Stomach smooth muscle (tissue), 2 donors: ENCODE measurements around the gene GCH1.

ENCODE experiments used
- H3K27ac ChIP-seq: one replicate; pipeline ENCODE4 v1.7.0; 2013; ENCODE audit warnings: mild to moderate bottlenecking, low read length, inconsistent platforms
- H3K27me3 ChIP-seq, 2 donors: one replicate each; pipeline ENCODE4 v1.7.0; 2013; ENCODE audit warnings: low read length in 2 of 2; ENCODE audit not compliant: insufficient read depth in 2 of 2, control insufficient read depth in 1 of 2
- H3K36me3 ChIP-seq, 2 donors: one replicate each; pipeline ENCODE4 v1.7.0; 2013; ENCODE audit warnings: low read length in 2 of 2; ENCODE audit not compliant: control insufficient read depth in 2 of 2, insufficient read depth in 2 of 2
- H3K4me1 ChIP-seq: one replicate; pipeline ENCODE4 v1.7.0; 2013; ENCODE audit warnings: low read length; ENCODE audit not compliant: control insufficient read depth, insufficient read depth
- H3K4me3 ChIP-seq, 2 donors: one replicate each; pipeline ENCODE4 v1.7.0; 2013; ENCODE audit warnings: low read length in 2 of 2
- H3K9ac ChIP-seq, 2 donors: one replicate each; pipeline ENCODE4 v1.7.0; 2013; ENCODE audit warnings: low read length in 2 of 2, mild to moderate bottlenecking in 1 of 2
- H3K9me3 ChIP-seq, 2 donors: one replicate each; pipeline ENCODE4 v1.7.0; 2013; ENCODE audit warnings: low read length in 2 of 2; ENCODE audit not compliant: control insufficient read depth in 2 of 2
- donor health status: healthy.
- donor health status: Pancreatic carcinoma.

The GCH1 gene, protein sequence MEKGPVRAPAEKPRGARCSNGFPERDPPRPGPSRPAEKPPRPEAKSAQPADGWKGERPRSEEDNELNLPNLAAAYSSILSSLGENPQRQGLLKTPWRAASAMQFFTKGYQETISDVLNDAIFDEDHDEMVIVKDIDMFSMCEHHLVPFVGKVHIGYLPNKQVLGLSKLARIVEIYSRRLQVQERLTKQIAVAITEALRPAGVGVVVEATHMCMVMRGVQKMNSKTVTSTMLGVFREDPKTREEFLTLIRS

DNA sequence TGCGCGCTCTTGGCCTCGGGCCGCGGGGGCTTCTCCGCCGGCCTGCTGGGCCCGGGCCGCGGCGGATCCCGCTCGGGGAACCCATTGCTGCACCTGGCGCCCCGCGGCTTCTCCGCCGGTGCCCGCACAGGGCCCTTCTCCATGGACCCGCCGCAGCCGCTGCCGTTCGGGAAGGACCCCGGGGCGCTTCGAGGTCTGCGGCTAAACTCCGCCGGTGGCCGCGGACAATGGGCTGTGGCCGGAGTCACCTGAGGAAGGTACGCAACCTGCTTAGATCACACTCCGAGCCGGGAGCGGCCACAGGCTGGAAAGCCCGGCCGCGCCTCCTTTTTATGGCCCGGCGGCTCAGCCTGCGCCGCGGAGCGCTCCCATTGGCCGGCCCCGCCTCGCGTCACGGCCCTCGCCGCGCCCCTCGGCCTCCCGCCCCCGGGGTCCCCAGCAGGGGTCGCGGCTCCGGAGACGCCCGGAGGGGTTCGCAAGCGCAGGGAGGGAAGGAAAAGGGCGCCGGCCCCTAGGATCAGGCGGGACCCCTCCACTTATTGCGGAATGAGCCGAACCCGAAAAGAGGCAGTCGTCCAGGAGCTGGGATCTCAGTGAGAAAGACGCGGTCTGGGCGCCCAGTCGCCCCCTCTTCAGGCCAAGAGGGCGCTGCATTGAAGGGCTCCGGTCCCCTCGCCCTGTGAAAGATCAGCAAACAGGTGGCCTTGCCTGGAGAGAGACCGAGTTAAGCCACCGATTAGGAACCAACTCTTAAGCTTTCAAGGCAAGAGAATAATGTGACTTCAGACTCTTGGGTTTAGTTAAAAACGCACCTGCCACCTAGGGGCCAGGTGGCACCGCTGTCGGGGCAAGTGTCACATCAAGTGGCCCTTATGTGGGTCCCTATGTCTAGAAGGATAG is at the start of gene GCH1:
TSS of gene GCH1 (minus strand) at position 306 of the 900 bp plus-strand sequence. CDS start at position 143, 163 bp downstream.
- Histone ChIP-seq H3K27me3 (peaks cover 6 to 17% of the 10 kb centered on the region in 2 donors), H3K4me1 (peaks cover 15% of the 10 kb centered on the region), H3K9ac (peak within 1 kb of the TSS; percentile 36 to 64), H3K4me3 (peak within 1 kb of the TSS; percentile 75 to 81), H3K36me3 (no peaks in the 10 kb centered on the region), H3K27ac (peak within 1 kb of the TSS; percentile 31), H3K9me3 (no peaks in the 10 kb centered on the region)

DNA sequence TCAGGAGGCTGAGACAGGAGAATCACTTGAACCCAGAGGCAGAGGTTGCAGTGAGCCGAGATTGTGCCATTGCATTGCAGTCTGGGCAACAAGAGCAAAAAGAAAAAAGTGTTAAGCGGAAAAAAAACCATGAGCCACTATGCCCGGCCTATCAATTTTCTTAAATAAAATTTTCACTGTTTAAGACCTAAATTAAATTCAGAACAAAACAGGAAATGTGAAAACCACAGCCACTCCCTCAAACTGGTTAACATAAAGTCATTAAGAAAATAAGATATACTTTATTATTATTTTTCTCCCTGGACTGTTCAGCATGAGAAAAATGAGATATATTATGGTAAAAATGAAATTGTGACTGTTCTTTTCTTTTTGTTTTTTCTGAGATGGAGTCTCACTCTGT is 44.6 kb upstream of the GCH1 start:
- no peak overlapping the region for H3K27ac ChIP-seq
- no peak overlapping the region for H3K9ac ChIP-seq
- no peaks in the 10 kb centered on the region for H3K4me1 ChIP-seq
- H3K36me3 ChIP-seq: no peaks in the 10 kb centered on the region
- no peaks in the 10 kb centered on the region for H3K9me3 ChIP-seq
- no peak overlapping the region for H3K4me3 ChIP-seq
- H3K27me3 ChIP-seq: no peaks in the 10 kb centered on the region

DNA sequence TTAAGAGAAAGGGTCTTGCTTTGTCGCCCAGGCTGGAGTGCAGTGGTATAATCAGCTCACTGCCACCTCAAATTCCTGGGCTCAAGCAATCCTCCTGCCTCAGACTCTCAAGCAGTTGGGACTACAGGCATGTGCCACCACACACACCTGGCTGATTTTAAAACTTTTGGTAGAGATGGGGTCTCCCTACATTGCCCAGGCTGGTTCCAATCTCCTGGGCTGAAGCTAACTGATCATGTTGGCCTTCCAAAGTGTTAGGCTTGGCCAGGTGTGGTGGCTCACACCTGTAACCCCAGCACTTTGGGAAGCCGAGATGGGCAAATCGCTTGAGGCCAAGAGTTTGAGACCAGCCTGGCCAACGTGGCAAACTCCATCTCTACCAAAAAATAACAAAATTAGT is 43.9 kb upstream of the GCH1 start:
- Histone ChIP-seq H3K9me3 (no peaks in the 10 kb centered on the region), H3K36me3 (no peaks in the 10 kb centered on the region), H3K9ac (no peak overlapping the region), H3K27ac (no peak overlapping the region), H3K27me3 (no peaks in the 10 kb centered on the region), H3K4me3 (no peak overlapping the region), H3K4me1 (no peaks in the 10 kb centered on the region)

DNA sequence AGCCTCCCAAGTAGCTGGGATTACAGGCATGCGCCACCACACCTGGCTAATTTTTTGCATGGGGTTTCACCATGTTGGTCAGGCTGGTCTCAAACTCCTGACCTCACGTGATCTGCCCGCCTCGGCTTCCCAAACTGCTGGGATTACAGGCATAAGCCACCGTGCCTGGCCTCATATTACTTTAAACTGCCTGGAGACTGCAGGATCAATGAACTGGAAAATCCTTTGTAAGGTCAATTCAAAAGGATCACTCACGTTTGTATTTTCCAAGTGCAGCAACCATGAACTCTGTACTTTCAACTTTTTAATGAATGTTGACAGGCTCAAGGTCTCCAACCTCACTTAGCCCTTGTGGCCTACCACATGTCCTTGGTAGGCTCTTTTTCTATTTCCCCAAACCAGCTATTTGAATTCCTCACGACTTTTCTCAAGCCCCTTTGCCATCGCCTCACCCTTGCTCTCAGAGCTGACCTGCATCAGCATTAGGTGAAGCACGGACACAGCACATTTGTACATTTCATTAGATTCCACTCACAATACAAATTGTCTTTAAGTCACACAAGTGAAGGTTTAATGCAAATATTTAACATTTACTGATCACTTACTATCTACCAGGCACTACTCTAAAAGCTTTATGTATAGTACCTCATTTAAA is 42.2 kb upstream of the GCH1 start:
- Histone ChIP-seq H3K4me3 (no peak overlapping the region), H3K27me3 (no peaks in the 10 kb centered on the region), H3K27ac (no peak overlapping the region), H3K36me3 (no peaks in the 10 kb centered on the region), H3K4me1 (no peaks in the 10 kb centered on the region), H3K9ac (no peak overlapping the region), H3K9me3 (no peaks in the 10 kb centered on the region)

DNA sequence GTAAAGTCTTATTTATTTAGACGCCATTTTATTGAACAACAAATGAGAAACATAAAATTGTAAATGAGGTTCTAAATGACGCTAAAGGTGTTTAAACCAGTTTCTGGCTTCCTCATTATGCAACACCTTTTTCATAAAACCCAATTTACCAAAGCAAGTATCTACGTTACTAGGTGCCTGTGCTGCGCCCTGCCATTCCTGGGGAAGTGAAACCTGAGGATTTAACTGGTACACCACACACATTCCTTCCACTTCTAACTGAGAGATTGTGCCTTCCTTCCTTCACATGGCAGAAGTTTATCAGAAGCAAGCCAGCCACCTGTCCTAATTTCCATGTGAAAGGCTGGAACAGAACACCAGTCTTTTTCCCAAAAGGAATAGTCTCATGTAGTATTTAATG is 40.3 kb upstream of the GCH1 start:
- H3K4me1 ChIP-seq: no peaks in the 10 kb centered on the region
- H3K4me3 ChIP-seq: no peak overlapping the region
- no peaks in the 10 kb centered on the region for H3K36me3 ChIP-seq
- H3K9ac ChIP-seq: no peak overlapping the region
- H3K9me3 ChIP-seq: no peaks in the 10 kb centered on the region
- H3K27ac ChIP-seq: no peak overlapping the region
- no peaks in the 10 kb centered on the region for H3K27me3 ChIP-seq

DNA sequence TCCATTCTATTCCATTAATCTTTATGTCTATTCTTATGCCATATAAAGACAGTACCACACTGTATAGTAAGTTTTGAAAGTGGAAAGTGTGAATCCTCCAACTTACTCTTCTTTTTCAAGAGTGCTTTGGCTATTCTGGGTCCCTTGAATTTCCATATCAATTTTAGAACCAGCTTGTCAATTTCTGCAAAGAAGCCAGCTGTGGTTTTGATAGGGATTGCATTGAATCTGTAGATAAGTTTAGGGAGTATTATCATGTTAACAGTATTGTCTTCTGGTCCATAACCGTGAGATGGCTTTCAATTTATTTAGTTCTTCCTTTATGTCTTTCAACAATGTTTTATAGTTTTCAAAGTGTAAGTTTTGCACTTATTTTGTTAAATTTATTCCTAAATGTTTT is 34.2 kb upstream of the GCH1 start:
- Histone ChIP-seq H3K27me3 (peaks cover 0 to under 1% of the 10 kb centered on the region in 2 donors), H3K4me1 (no peaks in the 10 kb centered on the region), H3K9me3 (no peaks in the 10 kb centered on the region), H3K36me3 (no peaks in the 10 kb centered on the region), H3K27ac (no peak overlapping the region), H3K9ac (no peak overlapping the region), H3K4me3 (no peak overlapping the region)

DNA sequence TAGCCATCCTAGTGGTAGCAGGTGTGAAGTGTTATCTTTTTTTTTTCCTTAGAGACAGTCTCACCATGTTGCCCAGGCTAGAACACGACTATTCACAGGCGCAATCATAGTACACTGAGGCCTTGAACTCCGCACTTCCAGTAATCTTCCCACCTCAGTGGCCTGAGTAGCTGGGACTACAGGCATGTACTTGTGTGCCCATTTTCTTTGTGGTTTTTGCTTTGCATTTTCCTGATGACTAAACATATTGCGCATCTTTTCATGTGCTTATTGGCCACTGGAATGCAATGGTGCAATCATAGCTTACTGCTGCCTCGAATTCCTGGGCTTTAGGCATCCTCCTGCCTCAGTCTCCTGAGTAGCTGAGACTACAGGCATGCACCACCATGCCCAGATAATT is 33.3 kb upstream of the GCH1 start:
- H3K27me3 ChIP-seq: peaks cover 0 to 2% of the 10 kb centered on the region in 2 donors
- H3K9ac ChIP-seq: no peak overlapping the region
- no peaks in the 10 kb centered on the region for H3K4me1 ChIP-seq
- no peak overlapping the region for H3K4me3 ChIP-seq
- no peaks in the 10 kb centered on the region for H3K9me3 ChIP-seq
- H3K36me3 ChIP-seq: no peaks in the 10 kb centered on the region
- no peak overlapping the region for H3K27ac ChIP-seq

DNA sequence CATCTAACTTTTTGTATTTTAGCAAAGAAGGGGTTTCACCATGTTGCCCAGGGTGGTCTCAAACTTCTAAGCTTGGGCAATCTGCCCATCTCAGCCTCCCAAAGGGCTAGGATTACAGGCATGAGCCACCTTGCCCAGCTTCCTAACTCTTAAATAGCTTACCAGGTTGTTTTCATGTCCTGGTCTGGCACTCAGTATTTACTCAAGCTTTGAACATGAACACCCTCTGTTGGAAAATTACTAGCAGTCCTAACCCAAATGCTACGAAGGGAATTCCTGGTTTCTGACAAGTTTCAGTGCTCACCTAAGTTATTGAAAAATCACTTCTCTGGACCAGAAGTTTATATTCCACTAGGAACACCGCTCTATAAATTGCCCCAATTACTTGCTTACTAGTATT is 32.5 kb upstream of the GCH1 start:
- Histone ChIP-seq H3K27me3 (peaks cover 0 to 2% of the 10 kb centered on the region in 2 donors), H3K4me3 (no peak overlapping the region), H3K36me3 (no peaks in the 10 kb centered on the region), H3K9me3 (no peaks in the 10 kb centered on the region), H3K4me1 (no peaks in the 10 kb centered on the region), H3K27ac (no peak overlapping the region), H3K9ac (no peak overlapping the region)

DNA sequence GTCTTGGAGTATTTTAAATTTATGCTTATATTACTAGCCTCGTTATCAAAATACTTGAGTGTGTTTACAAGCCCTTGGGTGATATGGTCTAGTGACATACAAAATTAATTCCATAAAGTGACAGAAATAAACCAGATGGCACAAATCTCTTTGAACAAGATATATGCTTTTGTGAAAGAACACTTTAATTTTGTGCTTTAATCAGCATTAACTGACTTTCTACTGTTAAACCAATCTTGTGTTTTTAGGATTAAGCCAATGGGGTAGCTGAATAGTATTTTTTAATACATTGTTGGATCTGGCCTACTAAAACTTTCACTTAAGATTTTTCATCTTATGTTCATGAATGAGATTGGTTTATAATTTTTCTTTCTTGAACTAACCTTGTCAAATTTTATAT is 30.4 kb upstream of the GCH1 start:
- no peak overlapping the region for H3K9ac ChIP-seq
- H3K4me1 ChIP-seq: no peaks in the 10 kb centered on the region
- H3K9me3 ChIP-seq: no peaks in the 10 kb centered on the region

DNA sequence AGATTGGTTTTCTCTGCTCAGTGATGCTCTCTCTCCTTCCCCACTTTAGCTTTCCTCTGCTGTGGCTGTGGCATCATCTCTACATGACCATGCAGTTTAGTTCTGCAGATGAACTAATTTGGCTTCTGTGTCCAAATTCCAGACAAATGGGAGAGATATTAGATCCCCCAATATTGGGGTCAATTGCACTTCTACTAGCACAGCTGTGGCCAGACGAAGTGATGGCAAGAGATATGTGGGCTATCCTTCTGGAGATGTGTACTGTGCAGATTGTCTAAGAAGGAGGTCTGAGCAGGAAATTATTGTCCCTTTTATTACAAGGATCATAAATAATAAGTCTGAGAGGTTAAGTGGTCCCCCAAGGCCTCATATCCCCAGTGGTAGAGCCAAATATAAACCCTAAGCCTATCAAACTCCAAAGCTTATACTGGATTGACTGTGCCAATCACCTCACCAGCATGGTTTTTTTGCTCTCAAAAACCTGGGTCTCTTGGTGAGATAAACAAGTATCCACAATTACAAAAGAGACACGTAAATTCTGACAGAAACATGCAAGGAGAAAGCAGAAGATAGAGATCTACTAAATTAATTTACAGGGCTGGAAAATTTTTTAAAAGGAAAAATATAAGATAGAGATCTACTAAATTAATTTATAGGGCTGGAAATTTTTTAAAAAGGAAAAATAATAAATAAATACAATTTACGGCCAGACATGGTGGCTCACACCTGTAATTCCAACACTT is 29.1 kb upstream of the GCH1 start:
- Histone ChIP-seq H3K27me3 (peaks cover 0 to 2% of the 10 kb centered on the region in 2 donors), H3K4me1 (no peaks in the 10 kb centered on the region), H3K4me3 (no peak overlapping the region), H3K36me3 (no peaks in the 10 kb centered on the region), H3K9me3 (no peaks in the 10 kb centered on the region), H3K9ac (no peak overlapping the region), H3K27ac (no peak overlapping the region)

More for the DNA sequence above, 30.4 kb upstream of the GCH1 start:
- Histone ChIP-seq H3K27ac (no peak overlapping the region), H3K4me3 (no peak overlapping the region), H3K36me3 (no peaks in the 10 kb centered on the region), H3K27me3 (peaks cover 0 to 2% of the 10 kb centered on the region in 2 donors)
